ENCODE results near the gene ARPC5.

The ARPC5 gene

GRCh38 chr1:183598386-183598785 is 37.2 kb downstream of the ARPC5 start:
- Histone ChIP-seq H3K9me3 (ENCODE audit: control insufficient read depth, low read length) (no peaks in the 10 kb centered on the region), H3K4me1 (ENCODE audit: control insufficient read depth, insufficient read depth, low read length, poor library complexity, severe bottlenecking) (no peaks in the 10 kb centered on the region), H3K4me3 (ENCODE audit: extremely low read depth, insufficient read depth, low read length, poor library complexity, severe bottlenecking) (no peak overlapping the region), H3K27ac (ENCODE audit: low read depth, low read length, severe bottlenecking) (no peak overlapping the region), H3K36me3 (ENCODE audit: control insufficient read depth, insufficient read depth, low read length) (no peaks in the 10 kb centered on the region)
- WGBS, 2 experiments (ENCODE audit: insufficient coverage in 2 of 2) = 81 to 94% methylated on average over 2 of the region's 2 CpGs

- H3K27ac ChIP-seq (ENCODE audit: low read depth, low read length, severe bottlenecking) = no peak overlapping the region
- no peaks in the 10 kb centered on the region for H3K9me3 ChIP-seq (ENCODE audit: control insufficient read depth, low read length)
- no peaks in the 10 kb centered on the region for H3K36me3 ChIP-seq (ENCODE audit: control insufficient read depth, insufficient read depth, low read length)
- H3K4me3 ChIP-seq (ENCODE audit: extremely low read depth, insufficient read depth, low read length, poor library complexity, severe bottlenecking) = no peak overlapping the region
- H3K4me1 ChIP-seq (ENCODE audit: control insufficient read depth, insufficient read depth, low read length, poor library complexity, severe bottlenecking) = no peaks in the 10 kb centered on the region
- WGBS, 2 experiments (ENCODE audit: insufficient coverage in 2 of 2) = 78 to 100% methylated on average over 2 to 5 of the region's 5 CpGs
Observed at GRCh38 chr1:183597656-183598347, 37.8 kb downstream of the ARPC5 start.

- no peak overlapping the region for H3K4me3 ChIP-seq (ENCODE audit: extremely low read depth, insufficient read depth, low read length, poor library complexity, severe bottlenecking)
- H3K4me1 ChIP-seq (ENCODE audit: control insufficient read depth, insufficient read depth, low read length, poor library complexity, severe bottlenecking) = no peaks in the 10 kb centered on the region
- H3K27ac ChIP-seq (ENCODE audit: low read depth, low read length, severe bottlenecking) = no peak overlapping the region
- no peaks in the 10 kb centered on the region for H3K36me3 ChIP-seq (ENCODE audit: control insufficient read depth, insufficient read depth, low read length)
- H3K9me3 ChIP-seq (ENCODE audit: control insufficient read depth, low read length) = no peaks in the 10 kb centered on the region
- 94 to 100% methylated on average over 3 to 5 of the region's 5 CpGs for WGBS, 2 experiments (ENCODE audit: insufficient coverage in 2 of 2)
Observed at GRCh38 chr1:183596500-183596899, 39.1 kb downstream of the ARPC5 start.

- Histone ChIP-seq H3K9me3 (ENCODE audit: control insufficient read depth, low read length) (no peaks in the 10 kb centered on the region), H3K27ac (ENCODE audit: low read depth, low read length, severe bottlenecking) (no peak overlapping the region), H3K4me1 (ENCODE audit: control insufficient read depth, insufficient read depth, low read length, poor library complexity, severe bottlenecking) (no peaks in the 10 kb centered on the region), H3K36me3 (ENCODE audit: control insufficient read depth, insufficient read depth, low read length) (no peaks in the 10 kb centered on the region), H3K4me3 (ENCODE audit: extremely low read depth, insufficient read depth, low read length, poor library complexity, severe bottlenecking) (no peak overlapping the region)
- 100% methylated on average over 1 to 2 of the region's 2 CpGs for WGBS, 2 experiments (ENCODE audit: insufficient coverage in 2 of 2)
Observed at GRCh38 chr1:183595537-183595936, 40.0 kb downstream of the ARPC5 start.

- Histone ChIP-seq H3K27ac (ENCODE audit: low read depth, low read length, severe bottlenecking) (no peak overlapping the region), H3K9me3 (ENCODE audit: control insufficient read depth, low read length) (no peaks in the 10 kb centered on the region), H3K4me3 (ENCODE audit: extremely low read depth, insufficient read depth, low read length, poor library complexity, severe bottlenecking) (no peak overlapping the region), H3K4me1 (ENCODE audit: control insufficient read depth, insufficient read depth, low read length, poor library complexity, severe bottlenecking) (no peaks in the 10 kb centered on the region), H3K36me3 (ENCODE audit: control insufficient read depth, insufficient read depth, low read length) (no peaks in the 10 kb centered on the region)
- 87 to 100% methylated on average over 2 to 3 of the region's 3 CpGs for WGBS, 2 experiments (ENCODE audit: insufficient coverage in 2 of 2)
Observed at GRCh38 chr1:183593356-183593755, 42.2 kb downstream of the ARPC5 start.

GRCh38 chr1:183592733-183593132 is 42.9 kb downstream of the ARPC5 start:
- Histone ChIP-seq H3K9me3 (ENCODE audit: control insufficient read depth, low read length) (no peaks in the 10 kb centered on the region), H3K4me3 (ENCODE audit: extremely low read depth, insufficient read depth, low read length, poor library complexity, severe bottlenecking) (no peak overlapping the region), H3K27ac (ENCODE audit: low read depth, low read length, severe bottlenecking) (no peak overlapping the region), H3K4me1 (ENCODE audit: control insufficient read depth, insufficient read depth, low read length, poor library complexity, severe bottlenecking) (no peaks in the 10 kb centered on the region), H3K36me3 (ENCODE audit: control insufficient read depth, insufficient read depth, low read length) (no peaks in the 10 kb centered on the region)
- 89 to 92% methylated on average over 7 of the region's 7 CpGs for WGBS, 2 experiments (ENCODE audit: insufficient coverage in 2 of 2)

- H3K36me3 ChIP-seq (ENCODE audit: control insufficient read depth, insufficient read depth, low read length) = no peaks in the 10 kb centered on the region
- 89 to 96% methylated on average over 3 to 4 of the region's 6 CpGs for WGBS, 2 experiments (ENCODE audit: insufficient coverage in 2 of 2)
- no peaks in the 10 kb centered on the region for H3K9me3 ChIP-seq (ENCODE audit: control insufficient read depth, low read length)
- H3K4me3 ChIP-seq (ENCODE audit: extremely low read depth, insufficient read depth, low read length, poor library complexity, severe bottlenecking) = no peak within 1 kb of the TSS
- no peaks in the 10 kb centered on the region for H3K4me1 ChIP-seq (ENCODE audit: control insufficient read depth, insufficient read depth, low read length, poor library complexity, severe bottlenecking)
- H3K27ac ChIP-seq (ENCODE audit: low read depth, low read length, severe bottlenecking) = no peak within 1 kb of the TSS
Observed at GRCh38 chr1:183590244-183591191, 45.1 kb downstream of the ARPC5 start, which contains the start of gene NCF2. NCF2 (minus strand) TSS chr1:183590459; CDS start chr1:183590329, 130 bp downstream.

GRCh38 chr1:183589874-183590243 is 45.7 kb downstream of the ARPC5 start:
- H3K4me1 ChIP-seq (ENCODE audit: control insufficient read depth, insufficient read depth, low read length, poor library complexity, severe bottlenecking) = no peaks in the 10 kb centered on the region
- H3K4me3 ChIP-seq (ENCODE audit: extremely low read depth, insufficient read depth, low read length, poor library complexity, severe bottlenecking) = no peak overlapping the region
- H3K9me3 ChIP-seq (ENCODE audit: control insufficient read depth, low read length) = no peaks in the 10 kb centered on the region
- H3K36me3 ChIP-seq (ENCODE audit: control insufficient read depth, insufficient read depth, low read length) = no peaks in the 10 kb centered on the region
- WGBS, 2 experiments (ENCODE audit: insufficient coverage in 2 of 2) = 79 to 85% methylated on average over 2 to 3 of the region's 4 CpGs
- H3K27ac ChIP-seq (ENCODE audit: low read depth, low read length, severe bottlenecking) = no peak overlapping the region

GRCh38 chr1:183589384-183589783 is 46.2 kb downstream of the ARPC5 start:
- Histone ChIP-seq H3K27ac (ENCODE audit: low read depth, low read length, severe bottlenecking) (no peak overlapping the region), H3K9me3 (ENCODE audit: control insufficient read depth, low read length) (no peaks in the 10 kb centered on the region), H3K36me3 (ENCODE audit: control insufficient read depth, insufficient read depth, low read length) (no peaks in the 10 kb centered on the region), H3K4me1 (ENCODE audit: control insufficient read depth, insufficient read depth, low read length, poor library complexity, severe bottlenecking) (no peaks in the 10 kb centered on the region), H3K4me3 (ENCODE audit: extremely low read depth, insufficient read depth, low read length, poor library complexity, severe bottlenecking) (no peak overlapping the region)
- WGBS, 2 experiments (ENCODE audit: insufficient coverage in 2 of 2) = 96 to 100% methylated on average over 3 of the region's 5 CpGs

GRCh38 chr1:183588827-183589226 is 46.8 kb downstream of the ARPC5 start:
- H3K4me3 ChIP-seq (ENCODE audit: extremely low read depth, insufficient read depth, low read length, poor library complexity, severe bottlenecking) = no peak overlapping the region
- no peaks in the 10 kb centered on the region for H3K4me1 ChIP-seq (ENCODE audit: control insufficient read depth, insufficient read depth, low read length, poor library complexity, severe bottlenecking)
- H3K27ac ChIP-seq (ENCODE audit: low read depth, low read length, severe bottlenecking) = no peak overlapping the region
- no peaks in the 10 kb centered on the region for H3K9me3 ChIP-seq (ENCODE audit: control insufficient read depth, low read length)
- H3K36me3 ChIP-seq (ENCODE audit: control insufficient read depth, insufficient read depth, low read length) = no peaks in the 10 kb centered on the region

- H3K9me3 ChIP-seq (ENCODE audit: control insufficient read depth, low read length) = no peaks in the 10 kb centered on the region
- WGBS, 2 experiments (ENCODE audit: insufficient coverage in 2 of 2) = 88 to 95% methylated on average over 7 to 8 of the region's 8 CpGs
- no peak overlapping the region for H3K4me3 ChIP-seq (ENCODE audit: extremely low read depth, insufficient read depth, low read length, poor library complexity, severe bottlenecking)
- H3K4me1 ChIP-seq (ENCODE audit: control insufficient read depth, insufficient read depth, low read length, poor library complexity, severe bottlenecking) = no peaks in the 10 kb centered on the region
- H3K27ac ChIP-seq (ENCODE audit: low read depth, low read length, severe bottlenecking) = no peak overlapping the region
- no peaks in the 10 kb centered on the region for H3K36me3 ChIP-seq (ENCODE audit: control insufficient read depth, insufficient read depth, low read length)
Observed at GRCh38 chr1:183586926-183587325, 48.7 kb downstream of the ARPC5 start.

Measured in mesodermal cell (in vitro differentiated cells).